ENCODE measurements around the gene IKBKE.

Gene IKBKE

GRCh38 chr1:206455666-206456344 lies 14.5 kb upstream of the IKBKE start:
- DNase-seq, result no peak

DNA sequence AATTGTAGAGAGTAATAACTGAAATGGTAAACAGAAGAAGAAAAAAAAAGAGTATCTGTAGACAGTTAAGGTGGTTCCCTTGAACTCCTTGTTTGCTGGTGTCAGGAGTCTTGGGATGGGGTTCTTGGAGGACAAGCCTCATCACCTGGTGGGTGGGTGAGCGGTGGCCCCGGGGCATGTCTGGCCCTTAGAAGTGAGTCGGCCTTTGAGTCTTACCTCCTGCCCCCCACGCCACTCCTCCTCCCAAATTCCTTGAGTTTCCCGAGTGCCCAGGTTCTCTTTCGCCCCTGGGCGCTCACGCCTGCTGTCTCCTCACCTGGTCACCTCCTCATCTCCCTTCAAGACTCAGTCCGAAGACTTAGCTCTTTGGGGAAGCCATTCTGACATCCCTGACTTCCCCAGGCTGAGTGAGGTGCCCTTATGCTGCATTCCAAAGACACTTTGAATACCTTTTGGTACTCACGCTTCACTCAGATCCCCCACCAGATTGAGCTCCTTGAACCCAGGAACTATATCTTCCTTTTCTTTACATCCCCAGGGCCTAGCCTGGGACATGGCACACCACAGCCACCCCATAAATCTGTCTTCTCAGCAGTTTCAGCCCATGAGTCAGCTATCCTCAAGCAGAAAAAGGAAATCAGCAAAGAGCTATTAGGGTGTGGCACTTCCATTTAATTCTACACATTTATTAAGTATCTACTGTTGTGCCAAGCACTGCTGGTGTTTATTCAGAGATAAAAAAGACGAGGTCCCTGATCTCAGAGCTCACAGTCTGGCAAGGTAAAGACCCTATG lies 13.5 kb upstream of the IKBKE start:
- no peak for DNase-seq

DNA sequence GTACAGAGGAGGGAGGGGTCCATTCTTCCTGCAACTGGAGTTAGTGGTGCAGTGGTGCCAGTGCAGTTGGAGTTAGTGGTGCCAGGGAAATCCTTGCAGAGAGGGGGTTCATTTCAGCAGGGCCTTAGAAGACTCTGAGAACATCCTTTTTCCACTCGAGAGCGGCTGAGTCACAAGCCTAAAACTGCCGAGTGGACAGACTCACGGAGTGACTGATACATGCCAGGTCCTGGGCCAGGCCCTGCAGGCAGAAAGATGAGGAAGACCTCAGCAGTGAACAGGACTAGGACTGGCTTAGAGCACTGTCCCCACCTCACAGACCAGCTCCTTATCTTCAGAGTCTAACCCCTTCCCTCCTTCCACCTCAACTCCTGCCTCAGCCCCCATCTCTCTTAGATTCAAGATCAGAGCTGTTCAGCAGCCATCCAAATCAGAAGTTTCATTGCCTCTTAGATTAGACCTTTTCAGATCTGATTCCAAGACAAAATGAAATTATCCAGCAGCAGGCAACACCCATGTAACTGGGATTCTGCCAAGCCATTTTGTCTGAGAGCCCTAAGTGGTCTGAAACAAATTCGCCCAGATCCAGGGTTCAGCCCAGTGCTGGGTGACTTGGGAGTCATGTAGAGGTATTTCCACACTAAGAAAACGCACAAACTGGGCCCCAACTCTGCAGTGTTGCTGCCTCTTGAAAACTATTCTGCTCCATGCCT lies 12.7 kb upstream of the IKBKE start:
- DNase-seq, result no peak

- no peak for DNase-seq
Observed at GRCh38 chr1:206459703-206460102, 10.6 kb upstream of the IKBKE start.

GRCh38 chr1:206460836-206461426 lies 9.3 kb upstream of the IKBKE start:
- no peak for DNase-seq

- DNase-seq, result peak; percentile 49 to 57
Observed at GRCh38 chr1:206461602-206462455, 8.4 kb upstream of the IKBKE start.

DNA sequence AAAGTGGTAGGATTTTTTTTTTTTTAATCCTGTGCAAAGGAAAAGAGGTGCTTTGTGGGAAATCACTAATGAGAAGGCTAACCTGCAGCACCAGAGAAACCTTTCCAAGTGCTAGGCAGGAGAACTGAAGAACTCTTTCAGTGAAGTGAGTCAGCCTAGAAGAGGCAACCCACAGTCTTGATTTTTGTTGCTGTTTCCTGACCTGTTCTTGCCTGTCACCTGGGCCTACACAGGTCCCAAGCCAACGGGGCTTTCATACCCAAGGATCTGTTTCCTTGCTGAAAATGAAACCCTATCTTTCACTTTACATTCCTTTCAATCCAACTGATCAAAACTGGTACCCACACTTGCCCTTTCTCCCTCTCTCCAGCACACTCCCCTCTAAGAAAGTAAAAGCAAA lies 7.1 kb upstream of the IKBKE start:
- DNase-seq, result no peak

GRCh38 chr1:206463911-206464310 lies 6.4 kb upstream of the IKBKE start:
- DNase-seq, result no peak

DNA sequence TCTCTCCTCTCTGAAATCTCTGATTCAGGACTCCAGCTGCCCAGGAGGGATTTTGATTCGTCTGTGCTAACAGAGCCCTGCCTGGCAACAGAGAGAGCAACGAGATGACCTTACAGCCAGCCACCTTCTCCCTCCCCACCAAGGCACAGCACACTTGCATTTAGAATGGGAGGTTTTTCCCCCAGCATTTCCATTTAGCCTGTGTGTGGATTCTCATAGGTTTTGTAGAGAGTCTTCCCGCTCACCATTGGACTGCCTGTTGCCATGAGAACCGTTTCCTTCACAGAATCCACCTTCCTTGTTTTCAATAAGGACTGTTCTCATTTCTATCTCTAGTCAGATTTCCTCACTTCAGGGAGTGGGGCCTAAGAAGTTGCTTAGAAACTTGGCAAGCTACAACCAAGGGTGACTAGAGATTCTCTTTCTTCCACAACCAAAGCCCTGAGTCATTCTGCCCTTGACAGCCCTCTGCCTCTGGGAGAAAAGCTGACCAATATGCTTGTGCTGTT lies 5.8 kb upstream of the IKBKE start:
- peak in 1 of 2 donors; percentile 62 for DNase-seq

- DNase-seq, result no peak
Observed at GRCh38 chr1:206465951-206466350, 4.3 kb upstream of the IKBKE start.

GRCh38 chr1:206466840-206467649 lies 3.2 kb upstream of the IKBKE start:
- DNase-seq, result no peak

GRCh38 chr1:206467915-206468314 lies 2.4 kb upstream of the IKBKE start:
- peak; percentile 15 to 37 for DNase-seq

DNA sequence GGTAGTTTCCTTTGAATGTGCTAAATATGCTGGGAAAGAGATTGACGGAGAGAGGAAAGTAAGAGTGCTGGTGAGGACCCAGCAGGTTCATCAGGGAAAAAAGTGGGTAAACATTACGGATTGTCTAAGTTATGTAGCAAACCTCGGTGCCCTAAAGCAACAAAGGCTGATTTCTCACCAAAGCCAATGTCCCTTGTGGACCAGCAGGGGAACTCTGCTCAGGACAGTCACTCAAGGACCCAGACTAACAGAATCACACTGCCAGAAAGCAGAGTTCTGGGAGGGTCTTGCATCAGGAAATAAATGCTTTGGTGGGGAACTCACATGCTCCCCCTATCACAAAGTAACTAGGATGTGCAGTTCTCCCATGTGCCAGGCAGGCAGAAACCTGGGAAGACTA lies 1.7 kb upstream of the IKBKE start:
- DNase-seq, result no peak

GRCh38 chr1:206469411-206469932 lies 804 bp upstream of the IKBKE start:
- no peak for DNase-seq

DNA sequence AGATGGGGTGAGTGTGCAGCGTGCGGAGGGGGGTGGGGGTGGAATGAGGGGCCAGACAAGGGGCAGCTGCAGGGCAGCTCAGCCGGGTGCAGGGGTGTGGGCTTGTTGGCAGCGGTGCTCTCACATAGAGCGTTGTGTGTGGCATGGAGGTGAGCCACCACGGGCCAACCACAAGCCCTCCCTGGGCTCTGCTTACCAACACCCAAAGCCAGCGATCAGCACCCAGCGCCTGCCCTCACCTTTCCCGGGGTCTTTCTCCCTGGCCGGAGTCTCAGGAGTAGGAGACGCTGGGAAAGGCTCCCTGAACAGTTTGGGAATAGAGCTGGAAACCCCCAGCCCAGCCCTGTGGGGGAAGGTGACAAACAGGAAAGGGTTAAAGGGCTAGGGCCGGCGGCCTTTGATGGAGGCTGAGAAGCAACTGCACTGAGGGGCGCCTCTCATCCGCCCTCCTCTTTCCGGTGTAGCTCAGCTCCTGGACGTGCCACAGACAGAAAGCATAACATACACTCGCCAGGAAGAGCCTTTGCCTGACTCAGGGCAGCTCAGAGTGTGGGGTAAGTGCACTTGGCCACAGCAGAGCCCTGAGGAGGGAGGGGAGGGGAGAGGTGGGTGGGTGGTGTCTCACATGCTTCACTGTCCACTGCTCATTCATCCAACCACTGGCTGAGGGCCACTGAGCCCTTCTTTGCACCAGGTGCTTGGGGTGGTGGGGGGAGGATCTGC lies 577 bp downstream of the IKBKE start:
- no peak for DNase-seq

- no peak for DNase-seq
Observed at GRCh38 chr1:206471415-206471801, 1.1 kb downstream of the IKBKE start.

GRCh38 chr1:206472024-206472423 lies 1.7 kb downstream of the IKBKE start:
- DNase-seq, result no peak

DNA sequence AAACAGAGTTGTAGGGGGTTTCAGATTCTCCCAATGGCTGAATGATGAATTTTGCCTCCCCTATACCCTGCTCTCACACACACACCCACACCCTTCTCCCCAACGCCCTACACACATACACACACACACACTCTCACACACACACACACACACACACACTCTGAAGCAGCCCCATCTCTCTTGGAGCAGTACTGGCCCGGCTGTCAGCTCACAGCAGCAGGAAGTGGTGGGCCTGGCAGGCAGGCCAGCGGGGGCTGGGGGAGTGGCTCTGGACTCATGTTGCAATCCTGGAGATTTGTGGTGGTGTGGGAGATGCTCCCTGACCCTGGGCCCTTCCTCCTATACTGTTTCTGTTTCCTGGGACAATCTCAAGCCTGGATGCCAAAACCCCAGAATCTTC lies 2.2 kb downstream of the IKBKE start:
- DNase-seq, result no peak

DNA sequence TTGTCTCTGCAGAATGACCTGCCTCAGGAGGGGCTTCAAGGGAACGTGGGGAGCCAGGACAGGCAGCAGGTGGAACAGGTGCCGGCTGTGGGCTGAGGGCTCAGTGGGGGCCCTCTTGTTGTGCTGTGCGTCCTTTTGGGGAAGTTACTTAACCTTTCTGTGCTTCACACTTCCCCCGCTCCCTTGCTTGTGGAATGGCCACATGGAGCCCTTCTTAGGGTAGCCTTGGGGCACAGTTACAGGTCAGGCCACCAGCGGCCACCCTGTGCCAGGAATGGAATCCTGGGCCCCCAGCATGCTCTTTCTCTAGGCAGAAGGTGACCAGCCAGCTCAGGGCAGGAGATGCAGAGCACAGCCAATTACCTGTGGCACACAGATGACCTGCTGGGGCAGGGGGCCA lies 2.6 kb downstream of the IKBKE start:
- DNase-seq, result no peak

- DNase-seq, result no peak
Observed at GRCh38 chr1:206476058-206476457, 5.8 kb downstream of the IKBKE start.

Measured in hippocampal formation (tissue), 2 donors.